Progenitor cell of endocrine pancreas (in vitro differentiated cells): ENCODE data around the gene AKT2. TPM values are rescaled to one million over a fixed set of nuclear protein-coding genes. Genes with fewer than 3 reads are reported as not detected.

Source experiments
- DNase-seq: peaks from one replicate; pipeline ENCODE4 v3.0.0; 2021; ENCODE audit warnings: low spot score; ENCODE audit not compliant: unreplicated experiment
- H3K27ac Mint-ChIP-seq: 2 replicates; pipeline ENCODE4 v1.8.0; 2021; ENCODE audit warnings: mild to moderate bottlenecking, moderate library complexity, mixed read lengths
- H3K27me3 Mint-ChIP-seq: 2 replicates; pipeline ENCODE4 v1.8.0; 2021; ENCODE audit warnings: mixed read lengths
- H3K36me3 Mint-ChIP-seq: 2 replicates; pipeline ENCODE4 v1.8.0; 2022; ENCODE audit warnings: mixed read lengths; ENCODE audit not compliant: insufficient read depth
- H3K4me1 Mint-ChIP-seq: 2 replicates; pipeline ENCODE4 v1.8.0; 2021; ENCODE audit warnings: low read depth, mixed read lengths
- H3K4me3 Mint-ChIP-seq: 2 replicates; pipeline ENCODE4 v1.8.0; 2021; ENCODE audit warnings: low read depth, mild to moderate bottlenecking, moderate library complexity, mixed read lengths
- H3K9me3 Mint-ChIP-seq: 2 replicates; pipeline ENCODE4 v1.8.0; 2021; ENCODE audit warnings: low read depth, mixed read lengths
- CTCF ChIP-seq: fragments of 200-600 bp; sonication (generic); IDR thresholded peaks from one replicate; pipeline ENCODE4 v1.5.0; 2021; ENCODE audit warnings: antibody characterized with exemption, mild to moderate bottlenecking; ENCODE audit not compliant: unreplicated experiment
- total RNA-seq: library from RNA; stranded (reverse); gene quantifications from 2 replicates; pipeline ENCODE4 v1.2.1, GENCODE V29; 2021

Gene AKT2
- total RNA-seq, 1 donor from 2014 or later = 200 TPM

- Mint-ChIP-seq H3K27me3 (peaks cover 54% of the 10 kb centered on the region), H3K36me3 (peaks cover 3% of the 10 kb centered on the region), H3K27ac (no peak within 1 kb of the TSS), H3K9me3 (peaks cover 4% of the 10 kb centered on the region), H3K4me3 (no peak within 1 kb of the TSS), H3K4me1 (peaks cover 3% of the 10 kb centered on the region)
- no peak for TF ChIP-seq CTCF
- DNase-seq = no peak
Observed at GRCh38 chr19:40217934-40218890, 66.9 kb downstream of the AKT2 start, which contains the start of gene TTC9B. Gene TTC9B (minus strand): TSS chr19:40218384. CDS start chr19:40218381, 3 bp downstream.

- peak; percentile 52 for TF ChIP-seq CTCF
- H3K27me3 Mint-ChIP-seq = peaks cover 53% of the 10 kb centered on the region
- H3K27ac Mint-ChIP-seq = no peak overlapping the region
- peak; percentile 48 for DNase-seq
- peaks cover 6% of the 10 kb centered on the region for H3K36me3 Mint-ChIP-seq
- peaks cover 4% of the 10 kb centered on the region for H3K9me3 Mint-ChIP-seq
- H3K4me3 Mint-ChIP-seq = peak overlapping the region; percentile 1
- H3K4me1 Mint-ChIP-seq = peaks cover 3% of the 10 kb centered on the region
Observed at GRCh38 chr19:40217027-40217810, 67.9 kb downstream of the AKT2 start.

GRCh38 chr19:40216777-40217026, 68.4 kb downstream of the AKT2 start:
- Mint-ChIP-seq H3K9me3 (no peaks in the 10 kb centered on the region), H3K4me1 (peaks cover 3% of the 10 kb centered on the region), H3K4me3 (peak overlapping the region; percentile 1), H3K27ac (no peak overlapping the region), H3K27me3 (peaks cover 48% of the 10 kb centered on the region), H3K36me3 (peaks cover 3% of the 10 kb centered on the region)
- no peak for DNase-seq
- TF ChIP-seq CTCF = no peak

GRCh38 chr19:40216013-40216776, 69.0 kb downstream of the AKT2 start:
- no peak for TF ChIP-seq CTCF
- no peaks in the 10 kb centered on the region for H3K9me3 Mint-ChIP-seq
- DNase-seq = no peak
- H3K4me3 Mint-ChIP-seq = no peak overlapping the region
- H3K27ac Mint-ChIP-seq = no peak overlapping the region
- H3K36me3 Mint-ChIP-seq = peaks cover 3% of the 10 kb centered on the region
- H3K4me1 Mint-ChIP-seq = peaks cover 3% of the 10 kb centered on the region
- peaks cover 43% of the 10 kb centered on the region for H3K27me3 Mint-ChIP-seq

- Mint-ChIP-seq H3K4me1 (peaks cover 3% of the 10 kb centered on the region), H3K27me3 (peaks cover 33% of the 10 kb centered on the region)
Observed at GRCh38 chr19:40214936-40215335, 70.2 kb downstream of the AKT2 start.

More at GRCh38 chr19:40214936-40215335, 70.2 kb downstream of the AKT2 start:
- no peak for TF ChIP-seq CTCF
- DNase-seq = no peak
- Mint-ChIP-seq H3K27ac (no peak overlapping the region), H3K4me3 (no peak overlapping the region), H3K9me3 (no peaks in the 10 kb centered on the region), H3K36me3 (peaks cover 7% of the 10 kb centered on the region)
